HepG2 (cell line): ENCODE measurements around the gene PEX5. TPM values are rescaled to one million over a fixed set of nuclear protein-coding genes. Genes with fewer than 3 reads are reported as not detected.

Source experiments
- ATAC-seq: fragments of 200-7000 bp; cut with Tn5 transposase; 3 replicates; pipeline ENCODE4 v1.9.1; 2020; ENCODE audit warnings: mild to moderate bottlenecking, moderate library complexity
- BruUV-seq: library from RNA; stranded (reverse); fragments of 400-500 nt; replicated peaks from 2 replicates; lab custom pipeline; 2021; lab: Mats Ljungman, UMichigan
- CTCF ChIA-PET: fragments of 300-600 bp; formaldehyde crosslinking; extraction: SDS; loops from one replicate; lab custom pipeline; 2021; ENCODE audit warnings: low total read pairs, inconsistent platforms, low intra/inter-chr PET ratio; lab: Yijun Ruan, JAX
- POLR2A ChIA-PET: fragments of 350-600 bp; sonication (Branson Sonifier 250); formaldehyde crosslinking; loops from one replicate; lab custom pipeline; 2020; ENCODE audit warnings: antibody characterized with exemption, inconsistent platforms; lab: Yijun Ruan, JAX
- DNase-seq: peaks from one replicate; pipeline ENCODE4 v3.0.0-alpha.2; 2015; ENCODE audit warnings: low spot score
- FAIRE-seq: peaks from 3 replicates; lab custom pipeline; 2011; peaks lifted over from hg19 to GRCh38; lab: Jason Lieb, UNC
- H2AFZ ChIP-seq: one replicate; pipeline ENCODE4 v1.6.1; 2011; ENCODE audit warnings: low read length, inconsistent platforms
- H3K27ac ChIP-seq: fragments of 300-600 bp; 3 replicates; pipeline ENCODE4 v1.8.0; 2011; ENCODE audit warnings: mixed run types, mild to moderate bottlenecking, mixed read lengths, low read length, inconsistent platforms; ENCODE audit not compliant: insufficient read depth; ENCODE audit errors: extremely low read length
- H3K27me3 ChIP-seq, 2 experiments: fragments of 200-600 bp in 1 of 2; 2 replicates in 1 of 2; 3 replicates in 1 of 2; pipeline versions ENCODE4 v1.6.0 to v1.8.0; 2011; ENCODE audit warnings: low read length in 2 of 2, mild to moderate bottlenecking in 2 of 2, moderate library complexity in 2 of 2, inconsistent platforms in 1 of 2; ENCODE audit not compliant: insufficient read depth in 2 of 2, control insufficient read depth in 1 of 2
- H3K36me3 ChIP-seq, 2 experiments: fragments of 200-600 bp in 1 of 2; replicated peaks in 1 of 2; 2 replicates in 1 of 2; 3 replicates in 1 of 2; pipeline versions ENCODE4 v1.5.1 to v1.8.0; 2011; ENCODE audit warnings: low read length in 2 of 2, inconsistent platforms in 1 of 2; ENCODE audit not compliant: insufficient read depth in 2 of 2, control insufficient read depth in 1 of 2
- H3K4me1 ChIP-seq: 2 replicates; pipeline ENCODE4 v1.5.1; 2012; ENCODE audit warnings: low read length, inconsistent platforms; ENCODE audit not compliant: insufficient read depth
- H3K4me2 ChIP-seq: 2 replicates; pipeline ENCODE4 v1.6.0; 2011; ENCODE audit warnings: low read depth, low read length, inconsistent platforms
- H3K4me3 ChIP-seq, 3 experiments: fragments of 200-600 bp in 1 of 3; sonication (generic), shearing (Covaris generic) in 1 of 3; replicated peaks in 1 of 3; 2 replicates each; pipeline ENCODE4 v1.5.1; 2011 to 2016; ENCODE audit warnings: low read length in 3 of 3, inconsistent platforms in 2 of 3, low read depth in 2 of 3, mild to moderate bottlenecking in 2 of 3, control low read depth in 1 of 3, mixed read lengths in 1 of 3; ENCODE audit not compliant: insufficient read depth in 1 of 3
- H3K79me2 ChIP-seq: one replicate; pipeline ENCODE4 v1.6.1; 2011; ENCODE audit warnings: low read length, inconsistent platforms; ENCODE audit not compliant: insufficient read depth
- H3K9ac ChIP-seq: 2 replicates; pipeline ENCODE4 v1.6.0; 2011; ENCODE audit warnings: mild to moderate bottlenecking, low read depth, low read length, inconsistent platforms; ENCODE audit not compliant: insufficient read depth
- H3K9me3 ChIP-seq: 2 replicates; pipeline ENCODE4 v1.5.1; 2012; ENCODE audit warnings: mild to moderate bottlenecking, low read length
- H4K20me1 ChIP-seq: 2 replicates; pipeline ENCODE4 v1.6.0; 2011; ENCODE audit warnings: inconsistent platforms, mild to moderate bottlenecking, low read length, moderate library complexity; ENCODE audit not compliant: insufficient read depth
- ATRX ChIP-seq: sonication (generic); formaldehyde crosslinking; IDR thresholded peaks from 2 replicates; pipeline ENCODE4 v1.4.0; 2020; ENCODE audit warnings: missing genetic modification reagents, borderline replicate concordance
- CBX2 ChIP-seq, 2 experiments: fragments of 200-600 bp in 1 of 2; sonication (generic); formaldehyde crosslinking in 1 of 2; IDR thresholded peaks; 2 replicates each; pipeline versions ENCODE4 v1.7.0 to v1.8.1; 2018 to 2022; ENCODE audit warnings: low read depth in 2 of 2, low read length in 1 of 2, mild to moderate bottlenecking in 1 of 2, missing genetic modification reagents in 1 of 2
- CENPT ChIP-seq: sonication (generic); formaldehyde crosslinking; IDR thresholded peaks from 2 replicates; pipeline ENCODE4 v1.8.0; 2022; ENCODE audit warnings: low read depth, mild to moderate bottlenecking, moderate library complexity, missing genetic modification reagents
- FOSL1 ChIP-seq: sonication (generic); formaldehyde crosslinking; IDR thresholded peaks from 2 replicates; pipeline ENCODE4 v1.9.0; 2021; ENCODE audit warnings: missing genetic modification reagents, borderline replicate concordance
- GFI1 ChIP-seq: sonication (generic); formaldehyde crosslinking; IDR thresholded peaks from 2 replicates; pipeline ENCODE4 v1.5.0; 2020; ENCODE audit warnings: missing genetic modification reagents, mild to moderate bottlenecking, borderline replicate concordance
- HCFC1 ChIP-seq: fragments of 150-350 bp; IDR thresholded peaks from 2 replicates; pipeline ENCODE4 v1.6.1; 2014; ENCODE audit warnings: low read depth, low read length
- KLF16 ChIP-seq, 2 experiments: sonication (generic) in 1 of 2; formaldehyde crosslinking in 1 of 2; IDR thresholded peaks; 2 replicates each; pipeline versions ENCODE4 v1.6.1 to v1.8.0; 2016 to 2023; ENCODE audit warnings: missing genetic modification reagents in 2 of 2, missing compliant biosample characterization in 1 of 2
- MAZ ChIP-seq, 2 experiments: sonication (generic) in 1 of 2; formaldehyde crosslinking in 1 of 2; IDR thresholded peaks; 2 replicates each; pipeline versions ENCODE4 v1.5.0 to v1.6.1; 2012 to 2020; ENCODE audit warnings: low read depth in 2 of 2, mild to moderate bottlenecking in 2 of 2, borderline replicate concordance in 1 of 2, improper control_type of control experiment in 1 of 2, low read length in 1 of 2, missing genetic modification reagents in 1 of 2, moderate library complexity in 1 of 2
- NFRKB ChIP-seq: fragments of 450-650 bp; IDR thresholded peaks from 2 replicates; pipeline ENCODE4 v1.6.1; 2017
- RXRA ChIP-seq: sonication (generic); formaldehyde crosslinking; IDR thresholded peaks from 2 replicates; pipeline ENCODE4 v1.5.1; 2020; ENCODE audit warnings: missing genetic modification reagents
- TCF7L2 ChIP-seq: IDR thresholded peaks from 2 replicates; pipeline ENCODE4 v1.6.1; 2011; ENCODE audit warnings: mild to moderate bottlenecking, low read depth, low read length, moderate library complexity
- TRAFD1 ChIP-seq: sonication (generic); formaldehyde crosslinking; IDR thresholded peaks from 2 replicates; pipeline ENCODE4 v1.5.1; 2020; ENCODE audit warnings: missing genetic modification reagents, mild to moderate bottlenecking, borderline replicate concordance
- ZNF12 ChIP-seq: sonication (generic); formaldehyde crosslinking; IDR thresholded peaks from 2 replicates; pipeline ENCODE4 v1.5.0; 2020; ENCODE audit warnings: missing genetic modification reagents
- ZNF274 ChIP-seq: sonication (generic); formaldehyde crosslinking; IDR thresholded peaks from 2 replicates; pipeline ENCODE4 v1.5.1; 2020; ENCODE audit warnings: mild to moderate bottlenecking, missing genetic modification reagents
- ZNF546 ChIP-seq: sonication (generic); formaldehyde crosslinking; conservative IDR thresholded peaks from 2 replicates; pipeline ENCODE4 v1.8.1; 2023; ENCODE audit warnings: mild to moderate bottlenecking, missing genetic modification reagents
- ZNF547 ChIP-seq: sonication (generic); formaldehyde crosslinking; IDR thresholded peaks from 2 replicates; pipeline ENCODE4 v1.5.1; 2020; ENCODE audit warnings: mild to moderate bottlenecking, missing genetic modification reagents
- WGBS: methylation state at CpG from one replicate; pipeline ENCODE4 v1.1.6; 2017; ENCODE audit warnings: low lambda C conversion rate; 5-methylcytosine and 5-hydroxymethylcytosine counted together
- in situ Hi-C: cut with HindIII; loops from 2 replicates; pipeline ENCODE4 v1.10.0; 2017; ENCODE audit warnings: low pct_unique_long_range_greater_than_20kb; ENCODE audit not compliant: extremely low pct_ligation_motif_present
- intact Hi-C: fragments of 100-400 bp; cut with micrococcal nuclease; formaldehyde crosslinking; loops from one replicate; pipeline ENCODE4 v1.10.0; 2022; ENCODE audit not compliant: unreplicated experiment
- polyA plus RNA-seq, 8 experiments: library from polyadenylated mRNA; depleted of rRNA in 3 of 8; stranded (reverse) in 7 of 8; unstranded in 1 of 8; fragments of >200 nt; fragmentation: Illumina TruSeq in 4 of 8; extraction: Trizol in 4 of 8; gene quantifications; 2 replicates each; pipeline versions ENCODE4 v1.2.1 to v1.2.3, GENCODE V29; 2011 to 2016; ENCODE audit warnings: low read depth in 4 of 8, missing spikeins in 1 of 8, mixed read lengths in 1 of 8; ENCODE audit not compliant: insufficient read depth in 1 of 8
- total RNA-seq, 5 experiments: library from RNA; depleted of rRNA; stranded (reverse); fragments of >200 nt; fragmentation: Illumina TruSeq; extraction: Trizol; gene quantifications; 2 replicates each; pipeline ENCODE4 v1.2.3, GENCODE V29; 2016; ENCODE audit warnings: low read depth in 1 of 5
- TF ChIP-seq, protein P1 (sequence below): sonication (generic); formaldehyde crosslinking; IDR thresholded peaks from 2 replicates; pipeline ENCODE4 v1.4.0; 2020; ENCODE audit warnings: mild to moderate bottlenecking, low read depth, missing genetic modification reagents
- TF ChIP-seq, protein P2 (sequence below): sonication (generic); formaldehyde crosslinking; IDR thresholded peaks from 2 replicates; pipeline ENCODE4 v1.4.0; 2020; ENCODE audit warnings: missing genetic modification reagents, mild to moderate bottlenecking, borderline replicate concordance
- TF ChIP-seq, protein P3 (sequence below): IDR thresholded peaks from 2 replicates; pipeline ENCODE4 v1.6.1; 2016; ENCODE audit warnings: control low read depth

PEX5 gene
- total and polyA plus RNA-seq, 2 of the 13 experiments (the other 11 are each of a cell fraction or from before 2014, with no cell fraction given), result 16.4 to 29.0 TPM

DNA sequence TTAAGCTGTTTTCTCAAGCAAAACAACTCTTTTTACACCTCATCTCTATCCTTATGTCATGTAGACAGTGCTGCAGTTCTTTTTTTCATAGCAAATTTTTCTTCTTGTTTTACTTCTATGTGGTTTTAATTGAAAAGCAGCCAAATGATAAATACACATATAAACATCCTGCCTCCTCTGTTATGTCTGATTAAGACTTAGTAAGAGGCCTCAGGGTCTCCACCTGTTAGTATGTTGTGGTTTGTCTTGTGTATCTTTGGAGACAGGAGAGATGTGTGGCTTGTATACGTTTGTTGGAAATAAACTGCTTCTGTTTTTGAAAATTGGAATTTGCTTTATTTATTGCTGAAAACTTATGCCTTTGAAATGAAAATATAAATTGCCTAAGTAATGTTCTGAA lies 32.0 kb downstream of the PEX5 start:
- no peaks in the 10 kb centered on the region for H3K36me3 ChIP-seq
- H3K27me3 ChIP-seq, result no peaks in the 10 kb centered on the region
- DNase-seq, result no peak
- H3K4me2 ChIP-seq, result no peak overlapping the region
- H3K4me1 ChIP-seq, result no peaks in the 10 kb centered on the region
- ChIA-PET CTCF (interaction anchor here (1.2 kb wide), 1 partner anchor 418 kb away, joined by 4 read pairs; no protein-coding TSS in a partner anchor), POLR2A (no interaction called here)
- H3K79me2 ChIP-seq, result no peaks in the 10 kb centered on the region
- in situ Hi-C loops, result loop anchor here (5.0 to 10.0 kb wide), 3 partner anchors 153 to 413 kb away; no protein-coding TSS in a partner anchor
- WGBS, result 6% methylated on average over 1 of the region's 1 CpG
- H3K9me3 ChIP-seq, result no peaks in the 10 kb centered on the region
- no peak for ATAC-seq
- no peak overlapping the region for H2AFZ ChIP-seq
- intact Hi-C loops, result no loop called here
- FAIRE-seq, result no peak
- H4K20me1 ChIP-seq, result no peaks in the 10 kb centered on the region
- H3K9ac ChIP-seq, result no peak overlapping the region
- no peak for TF ChIP-seq GFI1
- no peak for TF ChIP-seq ZNF546
- no peak for TF ChIP-seq FOSL1 (CRISPR knock-in tag)
- TF ChIP-seq, protein P1, sequence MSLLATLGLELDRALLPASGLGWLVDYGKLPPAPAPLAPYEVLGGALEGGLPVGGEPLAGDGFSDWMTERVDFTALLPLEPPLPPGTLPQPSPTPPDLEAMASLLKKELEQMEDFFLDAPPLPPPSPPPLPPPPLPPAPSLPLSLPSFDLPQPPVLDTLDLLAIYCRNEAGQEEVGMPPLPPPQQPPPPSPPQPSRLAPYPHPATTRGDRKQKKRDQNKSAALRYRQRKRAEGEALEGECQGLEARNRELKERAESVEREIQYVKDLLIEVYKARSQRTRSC (CRISPR knock-in tag), result no peak
- no peak for TF ChIP-seq ZNF12 (CRISPR knock-in tag)
- no peak for TF ChIP-seq MAZ (IDR thresholded peaks at IDR 0.05; ENCODE audit: borderline replicate concordance, low read depth, low read length)
- TF ChIP-seq MAZ (CRISPR knock-in tag; IDR thresholded peaks at IDR 0.05; ENCODE audit: low read depth), result no peak
- TF ChIP-seq, protein P2, sequence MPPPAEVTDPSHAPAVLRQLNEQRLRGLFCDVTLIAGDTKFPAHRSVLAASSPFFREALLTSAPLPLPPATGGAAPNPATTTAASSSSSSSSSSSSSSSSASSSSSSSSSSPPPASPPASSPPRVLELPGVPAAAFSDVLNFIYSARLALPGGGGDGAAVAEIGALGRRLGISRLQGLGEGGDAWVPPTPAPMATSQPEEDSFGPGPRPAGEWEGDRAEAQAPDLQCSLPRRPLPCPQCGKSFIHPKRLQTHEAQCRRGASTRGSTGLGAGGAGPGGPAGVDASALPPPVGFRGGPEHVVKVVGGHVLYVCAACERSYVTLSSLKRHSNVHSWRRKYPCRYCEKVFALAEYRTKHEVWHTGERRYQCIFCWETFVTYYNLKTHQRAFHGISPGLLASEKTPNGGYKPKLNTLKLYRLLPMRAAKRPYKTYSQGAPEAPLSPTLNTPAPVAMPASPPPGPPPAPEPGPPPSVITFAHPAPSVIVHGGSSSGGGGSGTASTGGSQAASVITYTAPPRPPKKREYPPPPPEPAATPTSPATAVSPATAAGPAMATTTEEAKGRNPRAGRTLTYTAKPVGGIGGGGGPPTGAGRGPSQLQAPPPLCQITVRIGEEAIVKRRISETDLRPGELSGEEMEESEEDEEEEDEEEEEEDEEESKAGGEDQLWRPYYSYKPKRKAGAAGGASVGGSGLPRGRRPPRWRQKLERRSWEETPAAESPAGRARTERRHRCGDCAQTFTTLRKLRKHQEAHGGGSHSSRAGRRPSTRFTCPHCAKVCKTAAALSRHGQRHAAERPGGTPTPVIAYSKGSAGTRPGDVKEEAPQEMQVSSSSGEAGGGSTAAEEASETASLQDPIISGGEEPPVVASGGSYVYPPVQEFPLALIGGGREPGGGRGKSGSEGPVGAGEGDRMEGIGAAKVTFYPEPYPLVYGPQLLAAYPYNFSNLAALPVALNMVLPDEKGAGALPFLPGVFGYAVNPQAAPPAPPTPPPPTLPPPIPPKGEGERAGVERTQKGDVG, result no peak
- TF ChIP-seq HCFC1, result no peak
- TF ChIP-seq CENPT (CRISPR knock-in tag), result no peak
- no peak for TF ChIP-seq RXRA
- no peak for TF ChIP-seq ZNF547 (CRISPR knock-in tag)
- TF ChIP-seq TCF7L2, result no peak
- TF ChIP-seq CBX2 (IDR thresholded peaks at IDR 0.05; ENCODE audit: low read depth, low read length), result no peak
- no peak for TF ChIP-seq CBX2 (CRISPR knock-in tag; IDR thresholded peaks at IDR 0.05; ENCODE audit: low read depth)
- TF ChIP-seq, protein P3, sequence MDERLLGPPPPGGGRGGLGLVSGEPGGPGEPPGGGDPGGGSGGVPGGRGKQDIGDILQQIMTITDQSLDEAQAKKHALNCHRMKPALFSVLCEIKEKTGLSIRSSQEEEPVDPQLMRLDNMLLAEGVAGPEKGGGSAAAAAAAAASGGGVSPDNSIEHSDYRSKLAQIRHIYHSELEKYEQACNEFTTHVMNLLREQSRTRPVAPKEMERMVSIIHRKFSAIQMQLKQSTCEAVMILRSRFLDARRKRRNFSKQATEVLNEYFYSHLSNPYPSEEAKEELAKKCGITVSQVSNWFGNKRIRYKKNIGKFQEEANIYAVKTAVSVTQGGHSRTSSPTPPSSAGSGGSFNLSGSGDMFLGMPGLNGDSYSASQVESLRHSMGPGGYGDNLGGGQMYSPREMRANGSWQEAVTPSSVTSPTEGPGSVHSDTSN (CRISPR knock-in tag), result no peak
- no peak for TF ChIP-seq ATRX (CRISPR knock-in tag)
- no peak for TF ChIP-seq ZNF274
- TF ChIP-seq TRAFD1, result no peak
- no peak for TF ChIP-seq NFRKB
- no peak for TF ChIP-seq KLF16 (CRISPR knock-in tag; IDR thresholded peaks at IDR 0.05)
- no peak overlapping the region for H3K4me3 ChIP-seq
- BruUV-seq, result no TSS peak
- H3K27ac ChIP-seq, result no peak overlapping the region
